CD4-positive, alpha-beta T cell (primary cell): ENCODE data around the gene TRIM66. TPM values are rescaled to one million over a fixed set of nuclear protein-coding genes. Genes with fewer than 3 reads are reported as not detected.

Experiments
- ATAC-seq: fragments of 200-7000 bp; cut with Tn5 transposase; one replicate; pipeline ENCODE4 v1.10.0; 2022; ENCODE audit warnings: mild to moderate bottlenecking; ENCODE audit not compliant: poor library complexity
- CTCF ChIA-PET: fragments of 350-600 bp; sonication (Branson Sonifier 250); formaldehyde crosslinking; loops from one replicate; lab custom pipeline; 2021; ENCODE audit warnings: antibody characterized with exemption, inconsistent platforms; lab: Charles Lee
- POLR2A ChIA-PET: fragments of 350-600 bp; sonication (Branson Sonifier 250); formaldehyde crosslinking; loops from one replicate; lab custom pipeline; 2021; ENCODE audit warnings: antibody characterized with exemption, inconsistent platforms; lab: Charles Lee
- DNase-seq, 14 experiments: peaks; one replicate each; pipeline ENCODE4 v3.0.0-alpha.2; 2013 to 2020; ENCODE audit warnings: mixed read lengths in 2 of 14
- H3K27ac ChIP-seq, 2 donors: one replicate each; pipeline versions ENCODE4 v1.5.1 to v1.7.0; 2013; ENCODE audit warnings: low read length in 2 of 2, low read depth in 1 of 2, mild to moderate bottlenecking in 1 of 2
- H3K27me3 ChIP-seq, 2 experiments: 1 replicate in 1 of 2; 2 replicates in 1 of 2; pipeline versions ENCODE4 v1.6.1 to v1.7.0; 2013; ENCODE audit warnings: low read length in 2 of 2, control low read depth in 1 of 2, mild to moderate bottlenecking in 1 of 2, moderate library complexity in 1 of 2; ENCODE audit not compliant: insufficient read depth in 2 of 2, control insufficient read depth in 1 of 2
- H3K36me3 ChIP-seq: one replicate; pipeline ENCODE4 v1.6.1; 2013; ENCODE audit warnings: low read length, control low read depth; ENCODE audit not compliant: insufficient read depth
- H3K4me1 ChIP-seq: one replicate; pipeline ENCODE4 v1.6.1; 2013; ENCODE audit warnings: low read length, control low read depth; ENCODE audit not compliant: insufficient read depth
- H3K4me3 ChIP-seq: one replicate; pipeline ENCODE4 v1.5.1; 2013; ENCODE audit warnings: mild to moderate bottlenecking, low read length, moderate library complexity
- H3K9me3 ChIP-seq, 2 experiments: 1 replicate in 1 of 2; 2 replicates in 1 of 2; pipeline versions ENCODE4 v1.6.1 to v1.7.0; 2013; ENCODE audit warnings: low read length in 2 of 2, mild to moderate bottlenecking in 2 of 2, control low read depth in 1 of 2, moderate library complexity in 1 of 2; ENCODE audit not compliant: control insufficient read depth in 1 of 2, insufficient read depth in 1 of 2
- H3K27ac Mint-ChIP-seq: one replicate; pipeline ENCODE4 v1.8.0; 2020; ENCODE audit warnings: mixed read lengths
- H3K27me3 Mint-ChIP-seq: one replicate; pipeline ENCODE4 v1.8.0; 2021; ENCODE audit warnings: mixed read lengths
- H3K36me3 Mint-ChIP-seq: one replicate; pipeline ENCODE4 v1.8.0; 2021; ENCODE audit warnings: low read depth, mixed read lengths
- H3K4me1 Mint-ChIP-seq: one replicate; pipeline ENCODE4 v1.8.0; 2021; ENCODE audit warnings: low read depth, mixed read lengths
- H3K4me3 Mint-ChIP-seq: one replicate; pipeline ENCODE4 v1.8.0; 2020; ENCODE audit warnings: mild to moderate bottlenecking, mixed read lengths
- H3K9me3 Mint-ChIP-seq: one replicate; pipeline ENCODE4 v1.8.0; 2020; ENCODE audit warnings: mixed read lengths
- CTCF ChIP-seq: fragments of 200-600 bp; IDR thresholded peaks from one replicate; pipeline ENCODE4 v1.8.0; 2022; ENCODE audit warnings: antibody characterized with exemption, mild to moderate bottlenecking
- intact Hi-C, 2 experiments: fragments of 100-400 bp; cut with DNase I in 1 of 2; cut with micrococcal nuclease in 1 of 2; formaldehyde crosslinking; loops; one replicate each; pipeline versions ENCODE4 v1.15.1 to v1.9.0; 2023 to 2025; cut with DNase I, micrococcal nuclease
- total RNA-seq, 174 experiments: library from RNA in 2 of 174; stranded (reverse) in 2 of 174; gene quantifications; one replicate each; pipeline ENCODE4 v1.2.3 and lab custom pipeline; 2021 to 2026

The TRIM66 gene
- total RNA-seq, 2 experiments from 2014 or later = 6.8 to 9.8 TPM

- H3K27ac Mint-ChIP-seq = peak overlapping the region; percentile 99
- DNase-seq = peak in 3 of 14 experiments; percentile 5 to 38 (median 13)
Observed at GRCh38 chr11:8683115-8683807, 796 bp upstream of the TRIM66 start.

GRCh38 chr11:8681837-8682302 is 595 bp downstream of the TRIM66 start:
- CTCF ChIA-PET = no interaction called here
- Histone ChIP-seq H3K4me1 (peaks cover 27% of the 10 kb centered on the region), H3K27me3 (no peaks in the 10 kb centered on the region), H3K27ac (peak overlapping the region; percentile 92 to 96), H3K36me3 (peaks cover 39% of the 10 kb centered on the region), H3K9me3 (no peaks in the 10 kb centered on the region), H3K4me3 (peak overlapping the region; percentile 93)
- POLR2A ChIA-PET = interaction anchor here (0.5 to 2.2 kb wide), 11 partner anchors 9 to 778 kb away, joined by 3 to 18 read pairs (median 4); partner anchors contain the start of genes EIF3F, TMEM9B and ZNF143
- ATAC-seq (no peak), DNase-seq (no peak)
- Mint-ChIP-seq H3K27ac (peak overlapping the region; percentile 99), H3K4me3 (peak overlapping the region; percentile 99), H3K9me3 (no peaks in the 10 kb centered on the region), H3K27me3 (no peaks in the 10 kb centered on the region), H3K4me1 (peaks cover 50% of the 10 kb centered on the region), H3K36me3 (peaks cover 83% of the 10 kb centered on the region)
- intact Hi-C loops = loop anchor here (2.0 to 10.0 kb wide), 10 partner anchors 230 to 1863 kb away; partner anchors contain the start of genes ADM (in 1 of the 2), AKIP1 (in 1 of the 2), EIF3F (in 1 of the 2) and IPO7 (in 1 of the 2)
- no peak for TF ChIP-seq CTCF

More at GRCh38 chr11:8683115-8683807, 796 bp upstream of the TRIM66 start:
- intact Hi-C loops = loop anchor here (2.0 to 10.0 kb wide), 10 partner anchors 229 to 1862 kb away; partner anchors contain the start of genes ADM (in 1 of the 2), AKIP1 (in 1 of the 2), EIF3F (in 1 of the 2) and IPO7 (in 1 of the 2)
- peaks cover 37% of the 10 kb centered on the region for H3K4me1 ChIP-seq
- H3K27ac ChIP-seq = peak overlapping the region; percentile 92 to 96
- peaks cover 87% of the 10 kb centered on the region for H3K36me3 Mint-ChIP-seq
- peaks cover 42% of the 10 kb centered on the region for H3K36me3 ChIP-seq
- peak overlapping the region; percentile 93 for H3K4me3 ChIP-seq
- H3K27me3 Mint-ChIP-seq = no peaks in the 10 kb centered on the region
- H3K4me1 Mint-ChIP-seq = peaks cover 58% of the 10 kb centered on the region
- H3K4me3 Mint-ChIP-seq = peak overlapping the region; percentile 99
- no peak for TF ChIP-seq CTCF
- H3K9me3 Mint-ChIP-seq = no peaks in the 10 kb centered on the region
- CTCF ChIA-PET = interaction anchor here (1.4 kb wide), 1 partner anchor 281 kb away, joined by 3 read pairs; the partner anchor contains the start of gene TMEM9B
- ATAC-seq = peak; percentile 6
- H3K27me3 ChIP-seq = no peaks in the 10 kb centered on the region
- POLR2A ChIA-PET = interaction anchor here (1.0 to 2.2 kb wide), 9 partner anchors 8 to 777 kb away, joined by 3 to 18 read pairs (median 5); partner anchors contain the start of genes EIF3F, TMEM9B and ZNF143
- H3K9me3 ChIP-seq = no peaks in the 10 kb centered on the region

GRCh38 chr11:8679006-8679405 is 3.5 kb downstream of the TRIM66 start:
- H3K4me3 ChIP-seq = no peak overlapping the region
- ChIA-PET POLR2A (interaction anchor here (1.2 kb wide), 1 partner anchor 9 kb away, joined by 4 read pairs; no protein-coding TSS in a partner anchor), CTCF (no interaction called here)
- H3K9me3 ChIP-seq = no peaks in the 10 kb centered on the region
- no peaks in the 10 kb centered on the region for H3K9me3 Mint-ChIP-seq
- H3K4me3 Mint-ChIP-seq = no peak overlapping the region
- intact Hi-C loops = no loop called here
- no peak for ATAC-seq
- peaks cover 35% of the 10 kb centered on the region for H3K4me1 Mint-ChIP-seq
- DNase-seq = no peak
- no peak overlapping the region for H3K27ac ChIP-seq
- H3K27me3 ChIP-seq = no peaks in the 10 kb centered on the region
- TF ChIP-seq CTCF = no peak
- H3K27ac Mint-ChIP-seq = no peak overlapping the region
- no peaks in the 10 kb centered on the region for H3K27me3 Mint-ChIP-seq
- peaks cover 19% of the 10 kb centered on the region for H3K4me1 ChIP-seq
- H3K36me3 Mint-ChIP-seq = peaks cover 62% of the 10 kb centered on the region
- H3K36me3 ChIP-seq = peaks cover 11% of the 10 kb centered on the region
